Stomach (tissue), 4 donors: ENCODE results near the gene MARCKSL1.

Experiments used
- CTCF ChIP-seq, 7 experiments: fragments of 450-650 bp in 4 of 7; fragments of 200-600 bp in 3 of 7; sonication (generic) in 3 of 7; IDR thresholded peaks; one replicate each; pipeline ENCODE4 v1.5.1; 2016 to 2019; ENCODE audit warnings: antibody characterized with exemption in 7 of 7, control low read depth in 2 of 7, mild to moderate bottlenecking in 1 of 7
- EP300 ChIP-seq: sonication (generic); formaldehyde crosslinking; IDR thresholded peaks from one replicate; pipeline ENCODE4 v1.6.1; 2017; ENCODE audit warnings: antibody characterized with exemption

DNA sequence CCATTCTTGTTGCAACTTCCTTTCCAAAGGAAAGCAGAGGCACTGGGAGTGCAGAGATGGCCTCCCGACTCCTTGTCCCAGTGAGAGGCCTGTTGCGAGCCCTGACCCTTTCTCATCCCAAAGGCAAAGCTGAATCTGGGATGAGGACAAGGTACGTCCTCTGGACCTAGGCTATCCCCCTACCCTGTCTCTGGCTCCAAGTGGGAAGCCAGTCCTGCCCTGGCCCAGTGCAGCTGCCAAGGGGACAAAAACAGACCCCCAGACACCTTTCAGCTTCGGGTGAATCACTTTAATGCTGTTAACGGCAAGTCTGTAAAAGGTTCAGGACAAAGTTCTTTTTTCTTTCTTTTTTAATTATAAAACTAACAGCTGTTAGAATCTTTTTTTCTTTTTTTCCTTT lies 28.8 kb upstream of the MARCKSL1 start:
- TF ChIP-seq EP300 (no peak), CTCF (IDR thresholded peaks at IDR 0.05) (no peak)
